ENCODE results near the gene SMPX. TPM values are rescaled to one million over a fixed set of nuclear protein-coding genes. Genes with fewer than 3 reads are reported as not detected.

Gene SMPX
- total RNA-seq, 3 donors from 2014 or later: 0.65 to 11.8 TPM; not detected in 1

DNA sequence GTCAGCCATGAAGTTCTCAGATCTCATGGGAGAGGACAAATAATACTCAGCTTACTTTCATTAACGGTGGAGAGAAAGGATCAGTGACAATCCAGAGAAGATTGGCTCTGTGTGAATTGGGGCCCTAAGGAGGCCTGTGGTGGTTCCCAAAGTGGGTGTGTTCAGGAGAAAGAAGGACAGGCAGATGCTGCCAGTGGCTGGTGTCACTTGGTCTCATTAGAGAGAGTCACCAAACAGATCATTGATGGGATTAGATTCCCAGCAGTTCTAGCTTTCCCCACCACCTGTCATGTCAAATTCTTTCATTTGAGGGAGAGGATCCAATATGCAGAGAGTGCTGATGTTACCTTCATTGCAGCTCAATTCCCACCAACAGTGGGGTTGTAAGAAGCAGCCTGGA, 8.0 kb downstream of the SMPX start:
- no peaks in the 10 kb centered on the region for H3K36me3 ChIP-seq (ENCODE audit: low read depth)
- DNase-seq (no peak), ATAC-seq (no peak)
- TF ChIP-seq CTCF (IDR thresholded peaks at IDR 0.05): no peak
- no peaks in the 10 kb centered on the region for H3K9me3 ChIP-seq
- H3K4me1 ChIP-seq (ENCODE audit: low read depth): no peaks in the 10 kb centered on the region
- intact Hi-C loops (cut with DNase I, micrococcal nuclease): no loop called here
- H3K4me3 ChIP-seq: no peak overlapping the region

DNA sequence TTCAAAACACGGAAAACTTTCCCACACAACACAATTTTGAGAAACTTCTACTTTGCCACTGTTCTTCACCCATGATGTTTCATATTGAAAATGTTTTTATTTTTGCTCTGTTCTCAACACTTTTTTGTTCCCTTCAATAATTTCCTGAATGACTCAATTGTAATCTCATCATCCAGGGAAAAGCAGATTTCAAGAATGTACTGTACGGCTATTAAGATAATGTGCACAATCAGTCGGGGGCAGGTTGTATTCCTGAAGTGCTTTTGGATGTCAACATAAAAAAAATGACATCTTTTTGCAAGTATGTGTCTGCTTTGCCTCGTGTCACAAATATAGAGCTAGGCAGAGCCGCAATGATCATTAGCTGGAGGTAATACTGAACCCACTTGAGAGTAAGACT, 9.7 kb downstream of the SMPX start:
- no peak for TF ChIP-seq CTCF (IDR thresholded peaks at IDR 0.05)
- Histone ChIP-seq H3K4me1 (ENCODE audit: low read depth) (no peaks in the 10 kb centered on the region), H3K4me3 (no peak overlapping the region), H3K9me3 (no peaks in the 10 kb centered on the region), H3K36me3 (ENCODE audit: low read depth) (no peaks in the 10 kb centered on the region)
- DNase-seq (no peak), ATAC-seq (no peak)
- intact Hi-C loops (cut with DNase I, micrococcal nuclease): no loop called here

DNA sequence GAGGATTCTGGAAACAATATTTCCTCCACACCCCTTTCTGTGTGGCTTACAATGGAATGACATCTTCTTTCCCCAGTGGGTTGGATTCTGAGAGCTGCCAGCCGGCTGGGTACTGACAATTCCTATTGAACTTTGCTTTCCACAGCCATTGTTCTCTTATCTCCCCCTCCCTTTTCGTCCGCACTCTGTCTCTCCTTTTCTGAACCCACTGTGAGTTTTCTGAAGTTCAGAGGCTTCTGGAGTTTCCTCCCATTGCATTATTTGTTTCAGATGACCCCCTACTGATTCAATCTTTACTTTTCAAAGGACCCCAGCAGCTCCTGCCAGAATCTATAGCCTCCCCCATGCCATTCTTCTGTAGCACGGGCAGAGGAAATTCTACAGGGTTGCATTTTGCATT, 10.4 kb downstream of the SMPX start:
- H3K4me1 ChIP-seq (ENCODE audit: low read depth): no peaks in the 10 kb centered on the region
- intact Hi-C loops (cut with DNase I, micrococcal nuclease): no loop called here
- H3K4me3 ChIP-seq: no peak overlapping the region
- no peak for TF ChIP-seq CTCF (IDR thresholded peaks at IDR 0.05)
- ATAC-seq: peak; percentile 42
- peak in 2 of 3 donors; percentile 10 to 22 for DNase-seq
- no peaks in the 10 kb centered on the region for H3K9me3 ChIP-seq
- no peaks in the 10 kb centered on the region for H3K36me3 ChIP-seq (ENCODE audit: low read depth)

GRCh38 chrX:21745756-21746155, 12.2 kb downstream of the SMPX start:
- intact Hi-C loops (cut with DNase I, micrococcal nuclease): no loop called here
- DNase-seq (peak in 2 of 3 donors; percentile 40 to 61), ATAC-seq (peak; percentile 57)
- Histone ChIP-seq H3K4me1 (ENCODE audit: low read depth) (no peaks in the 10 kb centered on the region), H3K9me3 (no peaks in the 10 kb centered on the region), H3K36me3 (ENCODE audit: low read depth) (no peaks in the 10 kb centered on the region), H3K4me3 (no peak overlapping the region)
- TF ChIP-seq CTCF (IDR thresholded peaks at IDR 0.05): peak; percentile 14

- Histone ChIP-seq H3K4me3 (no peak overlapping the region), H3K9me3 (no peaks in the 10 kb centered on the region), H3K4me1 (ENCODE audit: low read depth) (no peaks in the 10 kb centered on the region), H3K36me3 (ENCODE audit: low read depth) (no peaks in the 10 kb centered on the region)
- TF ChIP-seq CTCF (IDR thresholded peaks at IDR 0.05): no peak
- intact Hi-C loops (cut with DNase I, micrococcal nuclease): no loop called here
- ATAC-seq (no peak), DNase-seq (no peak)
Observed at GRCh38 chrX:21744721-21745120, 13.2 kb downstream of the SMPX start.

DNA sequence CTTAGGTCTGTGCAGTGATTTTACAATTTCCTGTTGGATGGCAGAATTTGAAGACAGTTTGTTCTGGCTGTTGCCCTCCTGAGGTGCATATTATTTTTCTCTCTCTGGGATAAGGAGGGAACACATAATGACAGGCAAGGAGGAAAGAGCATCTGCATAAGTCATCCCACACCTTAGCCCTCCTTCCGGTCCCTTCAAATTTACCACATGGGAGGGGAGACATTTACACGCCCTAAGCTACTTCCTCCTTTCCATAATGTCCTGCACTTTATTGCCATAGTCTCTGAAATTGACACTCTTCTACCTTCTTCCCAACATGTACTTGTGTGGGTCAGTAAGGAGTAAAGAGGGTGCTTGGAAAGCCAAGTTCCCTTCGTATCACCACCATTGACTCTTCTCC, 13.9 kb downstream of the SMPX start:
- intact Hi-C loops (cut with DNase I, micrococcal nuclease): no loop called here
- no peaks in the 10 kb centered on the region for H3K36me3 ChIP-seq (ENCODE audit: low read depth)
- no peaks in the 10 kb centered on the region for H3K4me1 ChIP-seq (ENCODE audit: low read depth)
- ATAC-seq (peak; percentile 63), DNase-seq (no peak)
- H3K4me3 ChIP-seq: no peak overlapping the region
- no peak for TF ChIP-seq CTCF (IDR thresholded peaks at IDR 0.05)
- no peaks in the 10 kb centered on the region for H3K9me3 ChIP-seq
